Measurements from ENCODE around the gene EFHD2. TPM values are rescaled to one million over a fixed set of nuclear protein-coding genes. Genes with fewer than 3 reads are reported as not detected.

EFHD2 gene
- total RNA-seq, 1 donor from 2014 or later: 26.0 TPM

GRCh38 chr1:15368888-15369287 is 40.8 kb upstream of the EFHD2 start:
- FAIRE-seq (no peak), DNase-seq (ENCODE audit: low read depth) (no peak)
- Mint-ChIP-seq H3K27me3 (ENCODE audit: low read depth, unreplicated experiment) (peaks cover 65% of the 10 kb centered on the region), H3K4me3 (ENCODE audit: unreplicated experiment) (no peak overlapping the region), H3K36me3 (ENCODE audit: low read depth, unreplicated experiment) (no peaks in the 10 kb centered on the region), H3K9me3 (ENCODE audit: unreplicated experiment) (peaks cover 6% of the 10 kb centered on the region), H3K4me1 (ENCODE audit: low read depth, unreplicated experiment) (peaks cover 2% of the 10 kb centered on the region), H3K27ac (ENCODE audit: unreplicated experiment) (no peak overlapping the region)
- Histone ChIP-seq H3K9ac (ENCODE audit: low read length) (no peak overlapping the region), H3K27me3 (ENCODE audit: insufficient read depth, low read length) (peaks cover 7% of the 10 kb centered on the region), H4K20me1 (ENCODE audit: insufficient read depth, low read length) (no peaks in the 10 kb centered on the region), H3K4me2 (ENCODE audit: low read length) (no peak overlapping the region), H3K79me2 (ENCODE audit: insufficient read depth, low read length) (no peaks in the 10 kb centered on the region), H3K36me3 (ENCODE audit: insufficient read depth, low read length) (no peaks in the 10 kb centered on the region), H3K27ac (ENCODE audit: low read depth, low read length) (no peak overlapping the region), H3K9me3 (ENCODE audit: insufficient read depth, low read depth, low read length) (no peaks in the 10 kb centered on the region), H3K4me3 (ENCODE audit: insufficient read depth, low read depth, low read length) (no peak overlapping the region), H3K4me1 (ENCODE audit: insufficient read depth, low read length) (no peaks in the 10 kb centered on the region), H2AFZ (ENCODE audit: low read depth, low read length) (no peak overlapping the region)
- TF ChIP-seq EZH2 (IDR thresholded peaks at IDR 0.05; ENCODE audit: insufficient read depth, low read length): no peak
- TF ChIP-seq CTCF (IDR thresholded peaks at IDR 0.05; ENCODE audit: insufficient read depth, low read depth, low read length): no peak

GRCh38 chr1:15370268-15370667 is 39.4 kb upstream of the EFHD2 start:
- Mint-ChIP-seq H3K9me3 (ENCODE audit: unreplicated experiment) (peaks cover 2% of the 10 kb centered on the region), H3K36me3 (ENCODE audit: low read depth, unreplicated experiment) (no peaks in the 10 kb centered on the region), H3K27me3 (ENCODE audit: low read depth, unreplicated experiment) (peaks cover 60% of the 10 kb centered on the region), H3K4me1 (ENCODE audit: low read depth, unreplicated experiment) (peaks cover 2% of the 10 kb centered on the region), H3K4me3 (ENCODE audit: unreplicated experiment) (no peak overlapping the region), H3K27ac (ENCODE audit: unreplicated experiment) (no peak overlapping the region)
- DNase-seq (ENCODE audit: low read depth) (no peak), FAIRE-seq (no peak)
- H3K9ac ChIP-seq (ENCODE audit: low read length): no peak overlapping the region
- no peak overlapping the region for H3K27ac ChIP-seq (ENCODE audit: low read depth, low read length)
- TF ChIP-seq EZH2 (IDR thresholded peaks at IDR 0.05; ENCODE audit: insufficient read depth, low read length) (no peak), CTCF (IDR thresholded peaks at IDR 0.05; ENCODE audit: insufficient read depth, low read depth, low read length) (no peak)
- no peak overlapping the region for H3K4me2 ChIP-seq (ENCODE audit: low read length)
- H3K4me1 ChIP-seq (ENCODE audit: insufficient read depth, low read length): no peaks in the 10 kb centered on the region
- H3K27me3 ChIP-seq (ENCODE audit: insufficient read depth, low read length): peaks cover 7% of the 10 kb centered on the region
- H3K36me3 ChIP-seq (ENCODE audit: insufficient read depth, low read length): no peaks in the 10 kb centered on the region
- H2AFZ ChIP-seq (ENCODE audit: low read depth, low read length): no peak overlapping the region
- H3K9me3 ChIP-seq (ENCODE audit: insufficient read depth, low read depth, low read length): no peaks in the 10 kb centered on the region
- H4K20me1 ChIP-seq (ENCODE audit: insufficient read depth, low read length): no peaks in the 10 kb centered on the region
- no peaks in the 10 kb centered on the region for H3K79me2 ChIP-seq (ENCODE audit: insufficient read depth, low read length)
- no peak overlapping the region for H3K4me3 ChIP-seq (ENCODE audit: insufficient read depth, low read depth, low read length)

GRCh38 chr1:15370781-15371520 is 38.7 kb upstream of the EFHD2 start:
- H3K4me3 Mint-ChIP-seq (ENCODE audit: unreplicated experiment): no peak overlapping the region
- Histone ChIP-seq H2AFZ (ENCODE audit: low read depth, low read length) (no peak overlapping the region), H3K27me3 (ENCODE audit: insufficient read depth, low read length) (peaks cover 7% of the 10 kb centered on the region), H3K9me3 (ENCODE audit: insufficient read depth, low read depth, low read length) (no peaks in the 10 kb centered on the region), H3K27ac (ENCODE audit: low read depth, low read length) (no peak overlapping the region), H3K36me3 (ENCODE audit: insufficient read depth, low read length) (no peaks in the 10 kb centered on the region), H3K79me2 (ENCODE audit: insufficient read depth, low read length) (no peaks in the 10 kb centered on the region), H3K4me2 (ENCODE audit: low read length) (no peak overlapping the region), H4K20me1 (ENCODE audit: insufficient read depth, low read length) (no peaks in the 10 kb centered on the region), H3K9ac (ENCODE audit: low read length) (no peak overlapping the region), H3K4me1 (ENCODE audit: insufficient read depth, low read length) (no peaks in the 10 kb centered on the region), H3K4me3 (ENCODE audit: insufficient read depth, low read depth, low read length) (no peak overlapping the region)
- FAIRE-seq: no peak
- TF ChIP-seq EZH2 (IDR thresholded peaks at IDR 0.05; ENCODE audit: insufficient read depth, low read length) (no peak), CTCF (IDR thresholded peaks at IDR 0.05; ENCODE audit: insufficient read depth, low read depth, low read length) (no peak)
- peaks cover 57% of the 10 kb centered on the region for H3K27me3 Mint-ChIP-seq (ENCODE audit: low read depth, unreplicated experiment)
- H3K27ac Mint-ChIP-seq (ENCODE audit: unreplicated experiment): no peak overlapping the region
- DNase-seq (ENCODE audit: low read depth): no peak
- H3K36me3 Mint-ChIP-seq (ENCODE audit: low read depth, unreplicated experiment): no peaks in the 10 kb centered on the region
- peaks cover 2% of the 10 kb centered on the region for H3K4me1 Mint-ChIP-seq (ENCODE audit: low read depth, unreplicated experiment)
- peaks cover 2% of the 10 kb centered on the region for H3K9me3 Mint-ChIP-seq (ENCODE audit: unreplicated experiment)
